Testis (tissue), 3 donors: ENCODE results near the gene MISFA. TPM values are rescaled to one million over a fixed set of nuclear protein-coding genes. Genes with fewer than 3 reads are reported as not detected.
"Not testable (repeated sequence)": the region's sequence is repeated elsewhere in the genome, so short reads cannot be mapped to it uniquely, and the experiment has no call there.

ENCODE experiments used
- DNase-seq: peaks from one replicate; pipeline ENCODE4 v3.0.0-alpha.2; 2019
- H3K27ac ChIP-seq, 2 donors: fragments of 200-600 bp; sonication (generic); one replicate each; pipeline ENCODE4 v1.5.1; 2019
- H3K27me3 ChIP-seq: fragments of 200-600 bp; sonication (generic); one replicate; pipeline ENCODE4 v1.5.1; 2019
- H3K36me3 ChIP-seq: fragments of 200-600 bp; sonication (generic); one replicate; pipeline ENCODE4 v1.5.1; 2017; ENCODE audit warnings: low read depth; ENCODE audit errors: missing control alignments
- H3K4me1 ChIP-seq: fragments of 200-600 bp; sonication (generic); one replicate; pipeline ENCODE4 v1.5.1; 2019
- H3K4me3 ChIP-seq, 2 donors: fragments of 200-600 bp; sonication (generic); one replicate each; pipeline ENCODE4 v1.5.1; 2017 to 2019
- H3K9me3 ChIP-seq: fragments of 200-600 bp; sonication (generic); one replicate; pipeline ENCODE4 v1.5.1; 2017
- CTCF ChIP-seq, 3 experiments: fragments of 450-650 bp in 2 of 3; fragments of 200-600 bp in 1 of 3; sonication (generic) in 1 of 3; IDR thresholded peaks; one replicate each; pipeline ENCODE4 v1.5.1; 2016 to 2019; ENCODE audit warnings: antibody characterized with exemption in 3 of 3, mild to moderate bottlenecking in 2 of 3, moderate library complexity in 1 of 3
- POLR2A ChIP-seq: fragments of 450-650 bp; IDR thresholded peaks from one replicate; pipeline ENCODE4 v1.6.1; 2017; ENCODE audit warnings: antibody characterized with exemption, mild to moderate bottlenecking, moderate library complexity
- WGBS, 2 donors: methylation state at CpG; one replicate each; pipeline ENCODE4 v1.1.5; 2018; 5-methylcytosine and 5-hydroxymethylcytosine counted together
- intact Hi-C: fragments of 100-400 bp; cut with DNase I; formaldehyde crosslinking; loops from one replicate; pipeline ENCODE4 v1.15.1; 2023; ENCODE audit warnings: low total_unique reads
- polyA plus RNA-seq: library from polyadenylated mRNA; stranded (reverse); fragments of 350-450 nt; fragmentation: Illumina TruSeq; extraction: RNeasy Lipid Tissue Mini Kit (QIAGEN cat#74804); gene quantifications from one replicate; pipeline ENCODE4 v1.2.3, GENCODE V29; 2014; ENCODE audit warnings: low read depth, low replicate concordance; ENCODE audit not compliant: insufficient read depth
- total RNA-seq, 2 donors: library from RNA; depleted of rRNA; stranded (reverse); fragments of >200 nt; gene quantifications; one replicate each; pipeline ENCODE4 v1.2.3, GENCODE V29; 2016

The MISFA gene
- total and polyA plus RNA-seq, 3 donors from 2014 or later, result 72.3 to 483 (median 202) TPM

GRCh38 chr11:18632841-18633240, 33.3 kb downstream of the MISFA start:
- 34 to 40% methylated on average over 2 of the region's 2 CpGs for WGBS, 2 donors
- H3K4me1 ChIP-seq, result no peaks in the 10 kb centered on the region
- H3K27ac ChIP-seq, result no peak overlapping the region
- H3K4me3 ChIP-seq, result peak overlapping the region in 1 of 2 donors; percentile 77
- intact Hi-C loops, result loop anchor here (10.0 kb wide), 1 partner anchor 48 kb away; the partner anchor contains the start of gene UEVLD
- no peaks in the 10 kb centered on the region for H3K9me3 ChIP-seq
- H3K27me3 ChIP-seq, result no peaks in the 10 kb centered on the region
- DNase-seq, result no peak
- TF ChIP-seq POLR2A, result no peak
- TF ChIP-seq CTCF (IDR thresholded peaks at IDR 0.05), result no peak
- no peaks in the 10 kb centered on the region for H3K36me3 ChIP-seq

GRCh38 chr11:18633256-18634139, 33.9 kb downstream of the MISFA start:
- no peak for TF ChIP-seq CTCF (IDR thresholded peaks at IDR 0.05)
- no peak for TF ChIP-seq POLR2A
- Histone ChIP-seq H3K27me3 (no peaks in the 10 kb centered on the region), H3K27ac (peak overlapping the region; percentile 93 to 97), H3K4me3 (peak overlapping the region; percentile 77 to 82), H3K36me3 (no peaks in the 10 kb centered on the region), H3K9me3 (no peaks in the 10 kb centered on the region), H3K4me1 (no peaks in the 10 kb centered on the region)
- 7 to 9% methylated on average over 28 to 31 of the region's 31 CpGs for WGBS, 2 donors
- intact Hi-C loops, result loop anchor here (10.0 kb wide), 1 partner anchor 49 kb away; the partner anchor contains the start of gene UEVLD
- DNase-seq, result peak; percentile 22

GRCh38 chr11:18634140-18635032, 34.8 kb downstream of the MISFA start, which contains the start of gene SPTY2D1:
SPTY2D1 (minus strand) TSS chr11:18634342; CDS start chr11:18634257, 85 bp downstream.
- H3K36me3 ChIP-seq, result no peaks in the 10 kb centered on the region
- WGBS, 2 donors, result 0 to 2% methylated on average over 24 to 60 of the region's 60 CpGs
- no peaks in the 10 kb centered on the region for H3K4me1 ChIP-seq
- intact Hi-C loops, result loop anchor here (10.0 kb wide), 1 partner anchor 50 kb away; the partner anchor contains the start of gene UEVLD
- no peaks in the 10 kb centered on the region for H3K9me3 ChIP-seq
- TF ChIP-seq CTCF (IDR thresholded peaks at IDR 0.05) (peak in 1 of 3 experiments; percentile 28), POLR2A (peak; percentile 62)
- peak; percentile 100 for DNase-seq
- peak within 1 kb of the TSS; percentile 77 to 82 for H3K4me3 ChIP-seq
- peak within 1 kb of the TSS; percentile 93 to 97 for H3K27ac ChIP-seq
- no peaks in the 10 kb centered on the region for H3K27me3 ChIP-seq

- 67 to 77% methylated on average over 1 of the region's 1 CpG for WGBS, 2 donors
- Histone ChIP-seq H3K4me1 (no peaks in the 10 kb centered on the region), H3K36me3 (no peaks in the 10 kb centered on the region), H3K4me3 (no peak overlapping the region), H3K27me3 (no peaks in the 10 kb centered on the region), H3K9me3 (no peaks in the 10 kb centered on the region), H3K27ac (no peak overlapping the region)
- intact Hi-C loops, result no loop called here
- TF ChIP-seq CTCF (IDR thresholded peaks at IDR 0.05) (no peak), POLR2A (no peak)
- DNase-seq, result no peak
Observed at GRCh38 chr11:18641677-18642076, 42.1 kb downstream of the MISFA start.

GRCh38 chr11:18643034-18643433, 43.4 kb downstream of the MISFA start:
- H3K4me1 ChIP-seq, H3K36me3 ChIP-seq, H3K9me3 ChIP-seq, H3K27me3 ChIP-seq, DNase-seq, H3K4me3 ChIP-seq, intact Hi-C loops, H3K27ac ChIP-seq: not testable (repeated sequence)
- 76 to 80% methylated on average over 4 of the region's 4 CpGs for WGBS, 2 donors
